Prostate gland (tissue), 2 donors: ENCODE results near the gene LDB2.

Experiments
- CTCF ChIP-seq, 4 experiments: fragments of 200-600 bp in 2 of 4; fragments of 450-650 bp in 2 of 4; sonication (generic) in 2 of 4; IDR thresholded peaks; 1 replicate in 3 of 4; 2 replicates in 1 of 4; pipeline ENCODE4 v1.5.1; 2016 to 2019; ENCODE audit warnings: antibody characterized with exemption in 4 of 4, mild to moderate bottlenecking in 2 of 4, moderate library complexity in 2 of 4
- POLR2A ChIP-seq: fragments of 450-650 bp; IDR thresholded peaks from one replicate; pipeline ENCODE4 v1.6.1; 2016; ENCODE audit warnings: antibody characterized with exemption, mild to moderate bottlenecking

DNA sequence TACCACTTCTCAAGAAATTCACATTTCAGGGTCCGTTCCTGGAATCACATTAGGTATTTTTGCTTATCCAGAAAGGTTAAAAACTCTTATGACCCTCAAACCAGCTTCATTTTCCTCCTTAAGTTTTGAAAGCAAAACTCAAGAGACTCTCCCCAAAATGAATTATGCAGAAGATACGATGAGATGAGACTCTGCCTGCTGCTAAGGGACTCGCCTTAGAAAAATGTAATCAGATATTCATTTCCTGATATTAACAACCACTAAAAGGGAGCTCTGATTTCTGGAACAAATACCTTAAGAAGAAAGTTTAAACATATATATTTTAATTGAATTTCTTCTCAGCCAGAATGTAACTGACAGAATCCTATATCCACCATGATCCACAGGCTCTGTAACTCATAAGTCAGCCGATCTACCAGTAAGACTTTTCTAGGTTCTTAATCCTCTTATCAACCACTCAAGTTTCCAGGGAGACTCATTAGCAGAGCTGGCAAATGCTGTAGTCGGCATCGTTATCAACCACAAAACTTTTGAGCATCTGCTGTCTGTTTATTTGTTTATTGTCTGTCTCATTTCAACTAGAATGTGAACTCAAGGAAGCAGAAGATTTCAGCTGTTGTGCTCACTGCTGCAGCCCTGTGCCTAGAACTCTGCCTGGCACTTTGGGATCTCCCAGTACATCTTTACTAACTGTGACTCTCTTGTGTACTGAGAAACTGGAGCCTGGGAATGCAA lies 112.5 kb downstream of the LDB2 start:
- TF ChIP-seq CTCF (IDR thresholded peaks at IDR 0.05) (no peak), POLR2A (no peak)
